ENCODE data around the gene RTKN.
A peak's percentile ranks its signal among the peaks of the same experiment; 100 is the strongest.
"Not testable (repeated sequence)": the region's sequence is repeated elsewhere in the genome, so short reads cannot be mapped to it uniquely, and the experiment has no call there.

Gene RTKN, protein sequence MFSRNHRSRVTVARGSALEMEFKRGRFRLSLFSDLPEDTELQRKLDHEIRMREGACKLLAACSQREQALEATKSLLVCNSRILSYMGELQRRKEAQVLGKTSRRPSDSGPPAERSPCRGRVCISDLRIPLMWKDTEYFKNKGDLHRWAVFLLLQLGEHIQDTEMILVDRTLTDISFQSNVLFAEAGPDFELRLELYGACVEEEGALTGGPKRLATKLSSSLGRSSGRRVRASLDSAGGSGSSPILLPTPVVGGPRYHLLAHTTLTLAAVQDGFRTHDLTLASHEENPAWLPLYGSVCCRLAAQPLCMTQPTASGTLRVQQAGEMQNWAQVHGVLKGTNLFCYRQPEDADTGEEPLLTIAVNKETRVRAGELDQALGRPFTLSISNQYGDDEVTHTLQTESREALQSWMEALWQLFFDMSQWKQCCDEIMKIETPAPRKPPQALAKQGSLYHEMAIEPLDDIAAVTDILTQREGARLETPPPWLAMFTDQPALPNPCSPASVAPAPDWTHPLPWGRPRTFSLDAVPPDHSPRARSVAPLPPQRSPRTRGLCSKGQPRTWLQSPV

DNA sequence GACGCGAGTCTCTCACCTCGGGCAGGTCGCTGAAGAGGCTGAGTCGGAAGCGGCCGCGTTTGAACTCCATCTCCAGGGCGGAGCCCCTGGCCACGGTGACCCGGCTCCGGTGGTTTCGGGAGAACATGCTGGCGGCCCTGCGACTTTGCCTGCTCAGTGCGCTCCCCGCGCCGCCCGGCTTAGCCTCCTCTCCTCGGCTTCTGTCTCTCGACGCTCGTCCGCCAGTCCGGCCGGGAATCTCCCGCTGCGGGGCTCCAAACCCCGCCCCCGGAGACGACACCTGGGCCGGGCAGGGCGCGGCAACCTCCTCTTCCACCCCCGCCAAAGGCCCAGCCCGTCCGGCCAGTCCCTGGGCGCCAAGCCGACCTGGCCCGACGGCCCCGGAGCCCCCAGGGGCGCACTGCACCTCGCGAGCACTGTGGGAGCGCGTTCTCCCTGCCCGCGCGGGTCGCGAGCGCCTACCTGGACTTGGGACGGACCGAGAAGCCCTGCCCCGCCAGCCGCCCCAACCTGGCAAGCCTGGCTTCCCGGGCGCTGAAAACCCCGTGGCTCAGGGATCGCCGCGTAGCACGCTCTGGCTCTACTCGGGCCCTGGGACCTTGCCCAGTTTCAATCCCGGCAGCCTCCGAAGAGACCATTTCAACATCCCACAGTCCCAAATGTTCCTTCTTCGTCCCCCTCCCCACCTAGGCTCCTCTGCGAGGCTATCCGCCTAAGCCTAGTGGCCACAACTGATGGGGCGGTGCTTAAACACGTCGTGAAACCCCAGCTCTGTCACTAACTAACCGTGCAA, at the start of gene RTKN:
Gene RTKN, minus strand, starts transcription at position 248 of the 793 bp plus-strand sequence. Its CDS starts 121 bp downstream, at position 127.
- no peak for DNase-seq
- TF ChIP-seq GATA1 (IDR thresholded peaks at IDR 0.05; ENCODE audit: low read depth, low read length) (no peak), POLR2A (IDR thresholded peaks at IDR 0.05; ENCODE audit: low read length) (no peak)

DNA sequence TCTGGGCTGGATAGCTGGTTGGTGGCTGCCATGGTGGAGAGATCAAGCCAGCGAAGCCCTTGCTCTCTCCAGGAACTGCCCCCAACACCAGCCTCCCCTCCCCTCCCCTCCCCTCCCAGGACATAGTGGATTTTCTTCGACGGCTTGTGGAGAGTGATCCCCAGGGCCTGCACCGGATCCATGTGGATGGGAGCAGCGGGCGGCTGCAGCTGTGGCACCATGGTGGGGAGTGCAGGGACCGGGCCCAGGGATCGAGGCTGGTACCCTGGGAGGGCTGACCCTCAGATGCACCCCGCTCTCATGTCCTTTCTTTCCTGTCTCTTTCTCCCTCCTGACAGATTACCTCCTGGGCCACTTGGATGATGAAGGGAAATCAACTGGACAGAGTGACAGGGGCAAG, 48.2 kb upstream of the RTKN start:
- TF ChIP-seq GATA1 (IDR thresholded peaks at IDR 0.05; ENCODE audit: low read depth, low read length) = no peak
- no peak for TF ChIP-seq POLR2A (IDR thresholded peaks at IDR 0.05; ENCODE audit: low read length)
- no peak for DNase-seq

DNA sequence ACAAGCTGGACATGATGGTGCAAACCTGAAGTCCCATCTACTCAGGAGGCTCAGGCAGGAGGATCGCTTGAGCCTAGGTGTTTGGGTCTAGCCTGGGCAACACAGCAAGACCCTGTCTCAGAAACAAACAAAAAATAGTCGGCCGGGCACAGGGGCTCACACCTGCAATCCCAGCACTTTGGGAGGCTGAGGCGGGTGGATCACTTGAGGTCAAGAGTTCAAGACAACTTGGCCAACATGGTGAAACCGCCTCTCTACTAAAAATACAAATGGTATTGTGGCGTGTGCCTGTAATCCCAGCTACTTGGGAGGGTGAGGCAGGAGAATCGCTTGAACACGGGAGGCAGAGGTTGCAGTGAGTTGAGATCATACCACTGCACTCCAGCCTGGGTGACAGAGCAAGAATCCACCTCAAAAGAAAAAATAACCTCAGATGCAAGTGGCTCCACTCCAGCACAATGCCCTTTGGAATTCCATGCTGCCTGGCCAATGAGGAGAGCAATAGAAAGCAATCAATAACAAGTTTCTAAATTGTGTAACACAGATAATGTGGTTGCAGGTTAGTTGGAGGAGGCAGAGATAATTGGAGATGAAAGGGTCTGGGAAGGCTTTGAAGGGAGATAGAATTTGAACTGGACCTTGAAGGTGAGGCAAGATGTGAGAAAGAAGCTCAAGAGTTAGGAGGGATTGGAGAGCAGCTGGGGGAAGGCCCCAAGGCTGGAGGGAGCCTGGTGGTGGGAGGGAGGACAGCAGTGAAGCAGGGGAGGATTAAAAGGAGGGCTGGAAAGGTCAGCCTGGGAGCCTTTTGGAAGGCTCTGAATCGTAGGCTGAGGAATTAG, 47.1 kb upstream of the RTKN start:
- no peak for TF ChIP-seq POLR2A (IDR thresholded peaks at IDR 0.05; ENCODE audit: low read length)
- TF ChIP-seq GATA1 (IDR thresholded peaks at IDR 0.05; ENCODE audit: low read depth, low read length) = no peak
- DNase-seq = no peak

DNA sequence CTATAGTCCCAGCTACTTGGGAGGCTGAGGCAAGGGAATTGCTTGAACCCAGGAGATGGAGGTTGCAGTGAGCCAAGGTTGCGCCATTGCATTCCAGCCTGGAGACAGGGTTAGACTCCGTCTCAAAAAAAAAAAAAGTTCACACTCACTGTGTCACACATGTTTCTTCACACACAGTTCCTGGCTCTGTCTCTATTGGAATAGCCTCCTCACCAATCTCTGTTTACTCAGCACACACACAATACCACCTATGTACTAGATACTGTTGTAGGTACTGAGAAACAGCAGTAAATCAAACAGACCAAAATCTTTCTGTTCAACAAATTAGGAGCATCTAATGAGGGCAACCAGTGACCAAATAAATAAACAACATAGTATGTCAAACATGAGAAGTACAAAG, 44.4 kb upstream of the RTKN start:
- no peak for DNase-seq
- TF ChIP-seq POLR2A (IDR thresholded peaks at IDR 0.05; ENCODE audit: low read length) (no peak), GATA1 (IDR thresholded peaks at IDR 0.05; ENCODE audit: low read depth, low read length) (no peak)

DNA sequence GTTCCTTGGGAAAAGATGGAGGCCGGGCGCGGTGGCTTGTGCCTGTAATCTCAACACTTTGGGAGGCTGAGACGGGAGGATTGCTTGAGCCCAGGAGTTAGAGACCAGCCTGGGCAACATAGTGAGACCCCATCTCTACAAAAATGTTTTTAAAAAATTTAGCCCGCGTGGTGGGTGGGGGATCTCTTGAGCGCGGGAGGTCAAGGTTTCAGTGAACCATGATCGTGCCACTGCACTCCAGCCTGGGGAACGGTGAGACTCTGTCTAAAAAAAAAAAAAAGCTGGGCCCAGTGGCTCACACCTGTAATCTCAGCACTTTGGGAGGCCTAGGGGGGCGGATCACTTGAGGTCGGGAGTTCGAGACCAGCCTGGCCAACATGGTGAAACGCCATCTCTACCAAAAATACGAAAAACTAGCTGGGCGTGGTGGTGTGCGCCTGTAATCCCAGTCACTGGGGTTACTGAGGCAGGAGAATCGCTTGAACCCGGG, 42.0 kb upstream of the RTKN start:
- not testable (repeated sequence) for DNase-seq

DNA sequence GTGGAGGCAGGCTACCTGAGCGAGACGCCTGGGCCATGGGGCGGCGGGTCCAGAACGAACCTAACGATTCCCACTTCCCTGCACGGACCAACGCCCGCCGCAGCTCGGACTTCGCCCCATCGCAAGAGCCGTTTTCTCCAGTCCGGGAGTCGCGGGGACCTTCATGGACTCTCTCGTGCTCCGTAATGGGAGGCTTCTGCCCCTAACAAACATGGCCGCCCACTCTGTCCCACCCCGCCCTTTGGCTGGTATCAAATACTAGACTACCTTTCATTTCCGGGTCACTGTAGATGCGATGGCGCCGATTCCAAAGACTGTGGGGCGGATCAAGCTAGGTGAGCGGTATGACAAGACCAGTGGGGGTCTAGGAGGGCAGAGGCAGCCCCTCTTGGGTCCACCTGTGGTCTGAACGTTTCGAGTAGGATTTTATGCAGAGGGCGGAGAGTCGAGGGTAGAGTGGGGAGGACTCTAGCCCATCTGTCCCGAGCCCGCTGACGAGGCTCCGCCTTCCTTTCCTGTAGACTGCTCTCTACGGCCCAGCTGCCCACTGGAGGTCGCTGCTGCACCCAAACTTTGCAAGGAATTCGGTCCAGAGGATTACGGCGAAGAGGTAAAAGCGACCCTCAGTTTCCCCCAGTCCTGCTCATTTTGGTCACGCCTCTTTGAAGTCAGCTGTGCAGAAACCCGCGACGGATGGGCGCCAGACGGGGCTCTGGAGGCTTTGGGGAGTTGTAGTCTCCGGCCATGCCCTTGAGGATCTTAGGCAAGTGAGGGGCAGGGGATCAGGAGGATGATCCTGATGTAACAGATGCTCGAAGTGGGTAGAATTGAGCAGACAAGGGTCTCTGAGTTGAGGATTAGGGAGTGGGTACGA, 41.3 kb upstream of the RTKN start, which contains the start of the genes CCDC142 and TTC31:
Gene CCDC142, minus strand, starts transcription at position 198 of the 874 bp plus-strand sequence. Its CDS starts 161 bp downstream, at position 37.
Gene TTC31, plus strand, starts transcription at position 281 of the 874 bp plus-strand sequence. Its CDS starts 15 bp downstream, at position 296.
- DNase-seq = peak; percentile 96 to 97
- no peak for TF ChIP-seq GATA1 (IDR thresholded peaks at IDR 0.05; ENCODE audit: low read depth, low read length)
- TF ChIP-seq POLR2A (IDR thresholded peaks at IDR 0.05; ENCODE audit: low read length) = peak; percentile 80

DNA sequence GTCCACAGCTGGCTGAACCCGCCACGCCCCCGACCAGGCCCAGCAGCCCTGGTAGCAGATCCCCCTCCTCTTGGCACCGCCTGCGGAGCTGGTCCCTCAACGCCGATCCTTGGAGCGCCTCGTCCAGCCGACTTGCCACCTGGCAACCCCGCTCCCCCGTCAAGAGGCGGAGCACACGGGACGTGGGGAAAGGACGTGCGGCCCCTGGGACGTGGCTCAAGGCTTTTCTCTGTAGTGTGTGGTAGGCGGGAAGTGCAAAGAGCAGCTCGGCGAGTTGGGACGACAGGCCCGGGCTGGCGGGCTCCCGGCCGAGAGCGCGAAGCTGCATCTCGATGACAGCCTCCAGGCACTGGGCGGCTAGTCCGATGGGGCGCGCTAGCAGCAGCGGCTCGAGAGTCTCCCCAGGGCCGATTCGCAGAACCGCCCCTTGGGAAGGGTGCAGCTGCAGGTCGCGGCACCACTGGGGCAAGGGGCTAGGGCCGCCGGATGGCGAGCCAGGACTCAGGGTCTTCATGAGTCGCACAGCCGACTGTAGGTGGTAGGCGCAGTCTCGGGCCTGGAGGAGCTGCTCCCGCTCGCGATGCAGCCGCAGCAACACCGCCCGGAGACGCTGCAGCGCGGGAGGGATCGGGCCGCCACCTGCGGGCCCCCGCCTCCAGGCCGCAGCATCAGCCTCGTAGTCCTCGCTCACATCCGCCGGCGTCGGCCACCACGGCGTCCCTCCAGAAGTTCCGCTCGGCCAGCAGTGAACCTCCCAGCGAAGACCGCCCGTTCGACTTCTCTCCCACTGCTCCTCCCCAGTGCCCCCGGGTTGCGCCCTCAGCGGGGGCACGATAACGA, 40.4 kb upstream of the RTKN start:
- peak; percentile 77 to 82 for DNase-seq
- TF ChIP-seq POLR2A (IDR thresholded peaks at IDR 0.05; ENCODE audit: low read length) (no peak), GATA1 (IDR thresholded peaks at IDR 0.05; ENCODE audit: low read depth, low read length) (no peak)

DNA sequence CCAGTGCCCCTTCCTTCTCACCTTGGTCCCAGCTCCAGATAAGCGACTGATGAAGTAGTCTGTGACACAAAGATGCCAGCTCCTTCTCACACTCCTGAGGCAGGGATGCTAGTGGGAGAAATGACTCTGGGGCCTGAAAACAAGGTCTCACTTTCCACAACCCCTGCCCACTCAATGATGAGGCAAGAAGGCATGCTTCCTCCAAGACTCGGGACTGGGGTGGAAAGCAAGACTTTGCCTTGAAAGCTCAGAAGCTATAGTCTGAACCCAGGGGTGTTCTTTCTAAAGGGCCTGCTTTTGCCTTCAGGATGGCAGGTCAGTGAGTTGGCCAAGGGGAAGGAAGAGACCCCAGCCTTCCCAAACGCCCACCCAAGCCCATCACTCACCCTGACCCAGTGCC, 39.7 kb upstream of the RTKN start:
- no peak for DNase-seq
- TF ChIP-seq GATA1 (IDR thresholded peaks at IDR 0.05; ENCODE audit: low read depth, low read length) = no peak
- no peak for TF ChIP-seq POLR2A (IDR thresholded peaks at IDR 0.05; ENCODE audit: low read length)

DNA sequence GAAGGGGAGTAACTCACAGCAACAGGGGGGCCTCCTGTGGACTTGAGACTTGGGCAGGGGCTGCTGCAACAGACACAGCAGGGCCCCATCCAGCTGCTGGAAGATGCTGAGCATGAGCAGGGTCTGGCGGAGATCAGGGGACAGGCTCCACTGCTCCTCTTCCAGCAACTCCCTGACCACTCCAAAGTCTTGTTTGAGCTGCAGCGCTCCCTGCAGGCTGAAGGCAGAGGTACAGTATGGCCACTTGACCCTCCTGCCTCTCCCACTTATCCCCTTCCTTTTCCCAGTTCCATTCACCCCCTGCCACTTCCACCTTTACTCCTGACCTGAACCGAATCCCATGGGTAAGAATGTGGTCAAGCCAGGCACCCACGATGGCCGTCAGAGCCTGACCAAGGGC, 33.2 kb upstream of the RTKN start:
- no peak for DNase-seq
- TF ChIP-seq GATA1 (IDR thresholded peaks at IDR 0.05; ENCODE audit: low read depth, low read length) (no peak), POLR2A (IDR thresholded peaks at IDR 0.05; ENCODE audit: low read length) (no peak)

DNA sequence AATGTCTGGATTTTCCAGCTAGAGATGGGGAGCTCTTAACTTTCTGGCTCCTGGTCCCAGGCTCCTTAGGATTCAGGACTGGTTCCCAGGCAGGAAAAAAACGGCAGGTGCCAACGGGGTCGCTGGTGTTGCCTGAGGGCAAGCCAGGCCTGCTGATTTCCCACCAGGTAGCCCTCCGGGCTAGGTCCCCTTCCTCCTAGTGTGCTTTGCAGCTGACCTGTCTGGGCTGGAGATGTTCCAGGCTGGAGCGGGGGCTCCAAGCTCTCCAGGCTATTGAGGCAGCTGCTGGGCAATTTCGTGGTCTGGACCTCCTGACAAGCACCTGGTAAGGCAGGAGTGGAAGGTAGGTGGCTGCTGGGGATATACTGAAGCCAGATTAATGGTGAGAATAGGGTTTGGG, 32.7 kb upstream of the RTKN start:
- DNase-seq = no peak
- TF ChIP-seq POLR2A (IDR thresholded peaks at IDR 0.05; ENCODE audit: low read length) (no peak), GATA1 (IDR thresholded peaks at IDR 0.05; ENCODE audit: low read depth, low read length) (no peak)

DNA sequence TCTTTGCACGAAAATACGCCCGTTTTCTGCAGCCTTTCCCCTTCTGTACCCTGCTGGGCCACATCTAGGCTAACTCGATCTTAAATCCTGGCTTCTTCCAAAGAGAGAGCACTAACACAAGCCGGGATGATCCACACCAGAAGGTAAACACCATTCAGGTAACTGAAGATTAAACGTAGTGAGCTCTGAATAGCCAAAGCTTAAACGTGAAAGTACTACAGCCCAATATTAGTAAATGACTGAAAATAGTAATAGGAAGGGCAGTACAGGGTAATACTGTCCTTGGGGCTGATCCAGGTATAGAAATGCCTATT, 31.2 kb upstream of the RTKN start:
- DNase-seq = no peak
- no peak for TF ChIP-seq GATA1 (IDR thresholded peaks at IDR 0.05; ENCODE audit: low read depth, low read length)
- no peak for TF ChIP-seq POLR2A (IDR thresholded peaks at IDR 0.05; ENCODE audit: low read length)
